Astrocyte (in vitro differentiated cells and primary cell): ENCODE data around the gene VWCE. TPM values are rescaled to one million over a fixed set of nuclear protein-coding genes. Genes with fewer than 3 reads are reported as not detected.

Experiments used
- DNase-seq: peaks from one replicate; pipeline ENCODE4 v3.0.0-alpha.2; 2010; ENCODE audit warnings: low read depth
- FAIRE-seq: peaks from 2 replicates; lab custom pipeline; 2011; peaks lifted over from hg19 to GRCh38; lab: Jason Lieb, UNC
- H2AFZ ChIP-seq: 2 replicates; pipeline ENCODE4 v1.6.0; 2012; ENCODE audit warnings: low read depth, low read length, inconsistent platforms
- H3K27ac ChIP-seq: 2 replicates; pipeline ENCODE4 v1.5.1; 2011; ENCODE audit warnings: low read depth, low read length, inconsistent platforms
- H3K27me3 ChIP-seq: 2 replicates; pipeline ENCODE4 v1.6.0; 2011; ENCODE audit warnings: low read length, inconsistent platforms; ENCODE audit not compliant: insufficient read depth
- H3K36me3 ChIP-seq: 2 replicates; pipeline ENCODE4 v1.5.1; 2011; ENCODE audit warnings: low read length, inconsistent platforms; ENCODE audit not compliant: insufficient read depth
- H3K4me1 ChIP-seq: 2 replicates; pipeline ENCODE4 v1.5.1; 2011; ENCODE audit warnings: low read length, inconsistent platforms; ENCODE audit not compliant: insufficient read depth
- H3K4me2 ChIP-seq: 2 replicates; pipeline ENCODE4 v1.6.0; 2012; ENCODE audit warnings: low read length, inconsistent platforms
- H3K4me3 ChIP-seq: 2 replicates; pipeline ENCODE4 v1.5.1; 2011; ENCODE audit warnings: low read depth, mild to moderate bottlenecking, low read length, inconsistent platforms; ENCODE audit not compliant: insufficient read depth
- H3K79me2 ChIP-seq: 2 replicates; pipeline ENCODE4 v1.6.0; 2012; ENCODE audit warnings: mild to moderate bottlenecking, low read length, inconsistent platforms; ENCODE audit not compliant: insufficient read depth
- H3K9ac ChIP-seq: 2 replicates; pipeline ENCODE4 v1.6.0; 2012; ENCODE audit warnings: mild to moderate bottlenecking, low read length, inconsistent platforms
- H3K9me3 ChIP-seq: 2 replicates; pipeline ENCODE4 v1.5.1; 2012; ENCODE audit warnings: low read depth, mild to moderate bottlenecking, low read length, inconsistent platforms; ENCODE audit not compliant: insufficient read depth
- H4K20me1 ChIP-seq: 2 replicates; pipeline ENCODE4 v1.6.0; 2012; ENCODE audit warnings: low read length, inconsistent platforms; ENCODE audit not compliant: insufficient read depth
- H3K27ac Mint-ChIP-seq: one replicate; pipeline ENCODE4 v1.8.0; 2021; ENCODE audit warnings: mild to moderate bottlenecking, mixed read lengths; ENCODE audit not compliant: unreplicated experiment
- H3K27me3 Mint-ChIP-seq: one replicate; pipeline ENCODE4 v1.8.0; 2021; ENCODE audit warnings: low read depth, mixed read lengths; ENCODE audit not compliant: unreplicated experiment
- H3K36me3 Mint-ChIP-seq: one replicate; pipeline ENCODE4 v1.8.0; 2021; ENCODE audit warnings: low read depth, mixed read lengths; ENCODE audit not compliant: unreplicated experiment
- H3K4me1 Mint-ChIP-seq: one replicate; pipeline ENCODE4 v1.8.0; 2021; ENCODE audit warnings: low read depth, mixed read lengths; ENCODE audit not compliant: unreplicated experiment
- H3K4me3 Mint-ChIP-seq: one replicate; pipeline ENCODE4 v1.8.0; 2021; ENCODE audit warnings: mild to moderate bottlenecking, moderate library complexity, mixed read lengths; ENCODE audit not compliant: unreplicated experiment
- H3K9me3 Mint-ChIP-seq: one replicate; pipeline ENCODE4 v1.8.0; 2021; ENCODE audit warnings: mild to moderate bottlenecking, mixed read lengths; ENCODE audit not compliant: unreplicated experiment
- EZH2 ChIP-seq: IDR thresholded peaks from 2 replicates; pipeline ENCODE4 v1.6.1; 2012; ENCODE audit warnings: mild to moderate bottlenecking, low read length, inconsistent platforms; ENCODE audit not compliant: insufficient read depth
- total RNA-seq: library from RNA; stranded (reverse); gene quantifications from 2 replicates; pipeline ENCODE4 v1.2.1, GENCODE V29; 2021
- TF ChIP-seq, protein P1 (sequence below): IDR thresholded peaks from 2 replicates; pipeline ENCODE4 v1.5.1; 2011; ENCODE audit warnings: low read depth, mild to moderate bottlenecking, inconsistent platforms, low read length, moderate library complexity; ENCODE audit not compliant: insufficient read depth

The VWCE gene
- total RNA-seq, 1 donor from 2014 or later: 17.7 TPM

- Mint-ChIP-seq H3K27ac (no peak overlapping the region), H3K4me1 (no peaks in the 10 kb centered on the region), H3K4me3 (no peak overlapping the region), H3K36me3 (peaks cover 24% of the 10 kb centered on the region), H3K27me3 (no peaks in the 10 kb centered on the region), H3K9me3 (no peaks in the 10 kb centered on the region)
- no peaks in the 10 kb centered on the region for H3K9me3 ChIP-seq
- no peak overlapping the region for H3K4me2 ChIP-seq
- H2AFZ ChIP-seq: no peak overlapping the region
- H3K27me3 ChIP-seq: no peaks in the 10 kb centered on the region
- peaks cover 96% of the 10 kb centered on the region for H4K20me1 ChIP-seq
- H3K4me1 ChIP-seq: no peaks in the 10 kb centered on the region
- no peak overlapping the region for H3K4me3 ChIP-seq
- H3K79me2 ChIP-seq: peaks cover 6% of the 10 kb centered on the region
- H3K9ac ChIP-seq: no peak overlapping the region
- H3K27ac ChIP-seq: no peak overlapping the region
- no peak for DNase-seq
- TF ChIP-seq, protein P1, sequence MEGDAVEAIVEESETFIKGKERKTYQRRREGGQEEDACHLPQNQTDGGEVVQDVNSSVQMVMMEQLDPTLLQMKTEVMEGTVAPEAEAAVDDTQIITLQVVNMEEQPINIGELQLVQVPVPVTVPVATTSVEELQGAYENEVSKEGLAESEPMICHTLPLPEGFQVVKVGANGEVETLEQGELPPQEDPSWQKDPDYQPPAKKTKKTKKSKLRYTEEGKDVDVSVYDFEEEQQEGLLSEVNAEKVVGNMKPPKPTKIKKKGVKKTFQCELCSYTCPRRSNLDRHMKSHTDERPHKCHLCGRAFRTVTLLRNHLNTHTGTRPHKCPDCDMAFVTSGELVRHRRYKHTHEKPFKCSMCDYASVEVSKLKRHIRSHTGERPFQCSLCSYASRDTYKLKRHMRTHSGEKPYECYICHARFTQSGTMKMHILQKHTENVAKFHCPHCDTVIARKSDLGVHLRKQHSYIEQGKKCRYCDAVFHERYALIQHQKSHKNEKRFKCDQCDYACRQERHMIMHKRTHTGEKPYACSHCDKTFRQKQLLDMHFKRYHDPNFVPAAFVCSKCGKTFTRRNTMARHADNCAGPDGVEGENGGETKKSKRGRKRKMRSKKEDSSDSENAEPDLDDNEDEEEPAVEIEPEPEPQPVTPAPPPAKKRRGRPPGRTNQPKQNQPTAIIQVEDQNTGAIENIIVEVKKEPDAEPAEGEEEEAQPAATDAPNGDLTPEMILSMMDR: no peak
- no peak for TF ChIP-seq EZH2
- FAIRE-seq: no peak
- H3K36me3 ChIP-seq: peaks cover 85% of the 10 kb centered on the region
Measured at GRCh38 chr11:61305417-61305816, 10.3 kb upstream of the VWCE start.

DNA sequence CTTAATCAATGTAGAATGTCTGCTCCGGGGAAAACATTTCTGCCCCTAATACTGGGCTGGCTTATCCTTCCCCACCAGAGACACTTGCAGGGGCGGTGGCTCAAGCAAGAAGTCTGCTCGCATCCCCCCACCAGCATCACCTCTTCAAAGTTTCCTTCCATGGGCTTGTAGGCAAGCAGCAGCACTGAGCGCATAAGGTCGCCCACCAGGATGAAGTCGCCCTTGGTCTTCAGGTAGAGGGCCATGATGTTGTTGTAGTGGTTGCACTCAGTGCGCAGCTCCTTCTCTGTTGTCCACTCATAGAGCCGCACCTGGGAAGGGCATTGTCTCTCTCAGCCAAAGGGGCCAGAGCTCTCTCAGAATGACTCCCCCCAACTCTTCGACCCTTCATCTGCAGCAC is 8.6 kb upstream of the VWCE start:
- Histone ChIP-seq H3K27ac (no peak overlapping the region), H3K9me3 (no peaks in the 10 kb centered on the region), H3K27me3 (no peaks in the 10 kb centered on the region), H3K79me2 (peaks cover 3% of the 10 kb centered on the region), H3K36me3 (peaks cover 79% of the 10 kb centered on the region), H2AFZ (no peak overlapping the region), H3K4me2 (no peak overlapping the region), H3K4me3 (no peak overlapping the region), H3K9ac (no peak overlapping the region), H3K4me1 (peaks cover 7% of the 10 kb centered on the region), H4K20me1 (peaks cover 96% of the 10 kb centered on the region)
- Mint-ChIP-seq H3K4me3 (no peak overlapping the region), H3K9me3 (no peaks in the 10 kb centered on the region), H3K36me3 (peaks cover 30% of the 10 kb centered on the region), H3K27ac (no peak overlapping the region), H3K4me1 (peaks cover 4% of the 10 kb centered on the region), H3K27me3 (no peaks in the 10 kb centered on the region)
- TF ChIP-seq EZH2: no peak
- TF ChIP-seq, protein P1: no peak
- FAIRE-seq: no peak
- no peak for DNase-seq

- peaks cover 15% of the 10 kb centered on the region for H3K4me1 Mint-ChIP-seq
- no peak for TF ChIP-seq EZH2
- TF ChIP-seq, protein P1: no peak
Measured at GRCh38 chr11:61302550-61302949, 7.4 kb upstream of the VWCE start.

More at GRCh38 chr11:61302550-61302949, 7.4 kb upstream of the VWCE start:
- no peak overlapping the region for H3K4me2 ChIP-seq
- H3K4me3 ChIP-seq: no peak overlapping the region
- H3K27ac Mint-ChIP-seq: no peak overlapping the region
- no peak overlapping the region for H2AFZ ChIP-seq
- H3K36me3 Mint-ChIP-seq: peaks cover 34% of the 10 kb centered on the region
- DNase-seq: no peak
- no peak overlapping the region for H3K4me3 Mint-ChIP-seq
- no peaks in the 10 kb centered on the region for H3K27me3 Mint-ChIP-seq
- peaks cover 93% of the 10 kb centered on the region for H4K20me1 ChIP-seq
- H3K9me3 ChIP-seq: no peaks in the 10 kb centered on the region
- no peaks in the 10 kb centered on the region for H3K27me3 ChIP-seq
- H3K27ac ChIP-seq: no peak overlapping the region
- H3K4me1 ChIP-seq: peaks cover 17% of the 10 kb centered on the region
- H3K79me2 ChIP-seq: no peaks in the 10 kb centered on the region
- FAIRE-seq: no peak
- H3K9ac ChIP-seq: no peak overlapping the region
- H3K9me3 Mint-ChIP-seq: no peaks in the 10 kb centered on the region
- H3K36me3 ChIP-seq: peaks cover 68% of the 10 kb centered on the region
